Adrenal gland (tissue), 5 donors: Measurements from ENCODE around the gene PSENEN.

ENCODE experiments used
- POLR2A ChIP-seq, 2 donors: fragments of 450-650 bp; IDR thresholded peaks; one replicate each; pipeline ENCODE4 v1.6.1; 2017; ENCODE audit warnings: antibody characterized with exemption in 2 of 2, mild to moderate bottlenecking in 2 of 2, moderate library complexity in 1 of 2
- TF ChIP-seq, protein P1 (sequence below), 6 experiments: fragments of 450-650 bp in 4 of 6; fragments of 200-600 bp in 2 of 6; sonication (generic) in 1 of 6; IDR thresholded peaks; 1 replicate in 5 of 6; 2 replicates in 1 of 6; pipeline versions ENCODE4 v1.5.1 to v1.8.0; 2016 to 2021; ENCODE audit warnings: antibody characterized with exemption in 6 of 6, mild to moderate bottlenecking in 2 of 6, moderate library complexity in 1 of 6
- donor health status: DM: no; HTN: no; CAD: no.

- TF ChIP-seq, protein P1, sequence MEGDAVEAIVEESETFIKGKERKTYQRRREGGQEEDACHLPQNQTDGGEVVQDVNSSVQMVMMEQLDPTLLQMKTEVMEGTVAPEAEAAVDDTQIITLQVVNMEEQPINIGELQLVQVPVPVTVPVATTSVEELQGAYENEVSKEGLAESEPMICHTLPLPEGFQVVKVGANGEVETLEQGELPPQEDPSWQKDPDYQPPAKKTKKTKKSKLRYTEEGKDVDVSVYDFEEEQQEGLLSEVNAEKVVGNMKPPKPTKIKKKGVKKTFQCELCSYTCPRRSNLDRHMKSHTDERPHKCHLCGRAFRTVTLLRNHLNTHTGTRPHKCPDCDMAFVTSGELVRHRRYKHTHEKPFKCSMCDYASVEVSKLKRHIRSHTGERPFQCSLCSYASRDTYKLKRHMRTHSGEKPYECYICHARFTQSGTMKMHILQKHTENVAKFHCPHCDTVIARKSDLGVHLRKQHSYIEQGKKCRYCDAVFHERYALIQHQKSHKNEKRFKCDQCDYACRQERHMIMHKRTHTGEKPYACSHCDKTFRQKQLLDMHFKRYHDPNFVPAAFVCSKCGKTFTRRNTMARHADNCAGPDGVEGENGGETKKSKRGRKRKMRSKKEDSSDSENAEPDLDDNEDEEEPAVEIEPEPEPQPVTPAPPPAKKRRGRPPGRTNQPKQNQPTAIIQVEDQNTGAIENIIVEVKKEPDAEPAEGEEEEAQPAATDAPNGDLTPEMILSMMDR (IDR thresholded peaks at IDR 0.05): no peak
- TF ChIP-seq POLR2A (IDR thresholded peaks at IDR 0.05): no peak
Measured at GRCh38 chr19:35702223-35703012, 43.0 kb upstream of the PSENEN start.
